ENCODE measurements around the gene POU3F3. TPM values are rescaled to one million over a fixed set of nuclear protein-coding genes. Genes with fewer than 3 reads are reported as not detected.

Gene POU3F3
- total RNA-seq, 1 donor from 2014 or later, result 0.35 TPM

DNA sequence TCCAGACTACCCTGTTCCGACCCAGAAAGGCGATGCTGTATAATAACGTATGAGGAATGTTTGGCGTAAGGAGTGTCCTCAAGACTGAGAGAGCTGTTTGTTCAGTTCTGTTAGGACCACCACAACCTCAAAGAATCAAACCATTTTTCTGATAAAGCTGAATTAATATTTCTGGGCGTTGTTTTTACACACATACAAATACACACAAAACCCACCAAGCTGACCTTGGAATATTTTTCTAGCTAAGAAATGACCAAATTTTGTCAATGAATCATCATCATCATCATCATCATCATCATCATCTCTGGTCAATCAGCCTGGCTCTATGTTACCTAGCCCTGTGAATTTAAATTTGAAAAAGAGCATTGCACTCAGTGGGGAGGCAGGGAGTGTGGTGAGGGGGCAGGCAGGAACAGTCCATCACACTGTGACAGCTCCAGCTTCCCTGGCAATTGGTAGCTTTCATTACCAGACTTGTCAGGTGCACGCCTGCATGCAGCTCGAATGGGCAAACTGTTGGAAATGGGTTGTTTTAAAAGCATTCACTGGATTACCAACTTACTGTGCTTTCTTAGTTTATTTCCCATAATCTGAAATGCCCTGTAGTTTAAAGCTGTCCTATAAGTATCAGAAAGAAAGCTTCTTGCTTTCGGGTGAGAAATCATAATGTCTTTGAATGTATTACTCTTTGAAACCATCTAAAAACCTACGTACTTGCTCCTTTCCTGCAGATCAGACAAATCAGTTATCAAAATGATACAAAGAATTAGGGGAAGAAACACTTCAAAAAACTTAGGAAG is 6.9 kb upstream of the POU3F3 start:
- DNase-seq (ENCODE audit: extremely low read depth, low read depth, low spot score), result no peak

GRCh38 chr2:104847586-104848160 is 6.2 kb upstream of the POU3F3 start:
- no peak for DNase-seq (ENCODE audit: extremely low read depth, low read depth, low spot score)

- no peak for DNase-seq (ENCODE audit: extremely low read depth, low read depth, low spot score)
These were observed 5.4 kb upstream of the POU3F3 start for GRCh38 chr2:104848526-104848925.

GRCh38 chr2:104849101-104849500 is 4.8 kb upstream of the POU3F3 start:
- DNase-seq (ENCODE audit: extremely low read depth, low read depth, low spot score), result no peak

- DNase-seq (ENCODE audit: extremely low read depth, low read depth, low spot score), result no peak
These were observed 4.2 kb upstream of the POU3F3 start for GRCh38 chr2:104849618-104850141.

GRCh38 chr2:104850361-104851290 is 3.3 kb upstream of the POU3F3 start:
- no peak for DNase-seq (ENCODE audit: extremely low read depth, low read depth, low spot score)

- no peak for DNase-seq (ENCODE audit: extremely low read depth, low read depth, low spot score)
These were observed 2.4 kb upstream of the POU3F3 start for GRCh38 chr2:104851291-104852089.

- no peak for DNase-seq (ENCODE audit: extremely low read depth, low read depth, low spot score)
These were observed 1.7 kb upstream of the POU3F3 start for GRCh38 chr2:104852090-104852666.

DNA sequence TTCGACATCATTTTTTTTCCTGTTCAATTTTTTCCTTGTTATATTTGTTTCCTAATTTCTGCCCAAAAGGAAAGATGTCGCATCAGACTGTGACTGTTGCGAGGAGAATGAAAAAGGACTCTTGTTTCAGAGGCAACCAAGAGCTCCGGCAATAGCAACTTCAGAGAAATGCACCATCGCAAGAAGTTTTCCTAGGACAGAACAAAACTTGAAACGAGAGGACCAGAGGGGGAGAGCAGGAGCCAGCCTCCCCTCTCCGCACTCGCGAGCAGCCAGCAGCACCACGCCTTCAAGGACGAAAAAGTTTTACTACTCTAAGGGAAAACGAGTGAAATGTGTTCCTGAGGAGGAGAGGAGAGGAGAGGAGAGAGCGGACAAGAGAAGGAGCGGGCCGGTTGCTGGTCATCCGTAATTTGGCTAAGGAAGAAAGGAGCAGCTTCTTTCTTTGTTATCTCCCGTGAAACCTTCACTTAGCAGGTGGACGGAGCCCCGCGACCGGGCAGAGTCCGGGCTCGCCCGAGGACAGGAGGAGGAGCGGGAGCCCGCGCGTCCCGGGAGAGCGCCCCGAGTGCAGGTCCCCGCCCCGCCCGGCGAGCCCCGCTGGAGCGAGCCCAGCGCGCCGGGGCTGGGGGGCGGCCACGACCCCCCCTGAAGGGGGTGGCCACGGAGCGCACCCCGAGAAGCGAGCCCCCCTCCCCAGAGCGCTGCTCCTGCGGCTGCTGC is 744 bp downstream of the POU3F3 start:
- DNase-seq (ENCODE audit: extremely low read depth, low read depth, low spot score), result no peak

DNA sequence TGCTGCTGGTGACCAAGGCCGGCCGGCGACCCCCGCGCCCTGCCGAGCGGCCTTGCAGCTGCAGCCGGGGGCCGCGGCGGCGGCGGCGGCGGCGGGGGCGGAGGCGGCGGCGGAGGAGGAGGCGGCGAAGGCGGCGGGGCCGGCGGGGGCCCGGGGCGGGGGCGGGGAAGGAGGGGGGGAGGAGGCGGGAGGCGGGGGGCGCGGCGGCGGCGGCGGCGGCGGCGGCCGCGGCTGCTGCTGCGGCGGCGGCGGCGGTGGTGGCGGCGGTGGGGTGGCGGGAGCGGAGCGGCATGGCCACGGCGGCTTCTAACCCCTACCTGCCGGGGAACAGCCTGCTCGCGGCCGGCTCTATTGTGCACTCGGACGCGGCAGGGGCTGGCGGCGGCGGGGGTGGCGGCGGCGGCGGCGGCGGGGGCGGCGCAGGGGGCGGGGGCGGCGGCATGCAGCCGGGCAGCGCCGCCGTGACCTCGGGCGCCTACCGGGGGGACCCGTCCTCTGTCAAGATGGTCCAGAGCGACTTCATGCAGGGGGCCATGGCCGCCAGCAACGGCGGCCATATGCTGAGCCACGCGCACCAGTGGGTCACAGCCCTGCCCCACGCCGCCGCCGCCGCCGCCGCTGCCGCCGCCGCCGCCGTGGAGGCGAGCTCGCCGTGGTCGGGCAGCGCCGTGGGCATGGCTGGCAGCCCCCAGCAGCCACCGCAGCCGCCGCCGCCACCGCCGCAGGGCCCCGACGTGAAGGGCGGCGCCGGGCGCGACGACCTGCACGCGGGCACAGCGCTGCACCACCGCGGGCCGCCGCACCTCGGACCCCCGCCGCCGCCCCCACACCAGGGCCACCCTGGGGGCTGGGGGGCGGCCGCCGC is 1.5 kb downstream of the POU3F3 start:
- DNase-seq (ENCODE audit: extremely low read depth, low read depth, low spot score), result no peak

DNA sequence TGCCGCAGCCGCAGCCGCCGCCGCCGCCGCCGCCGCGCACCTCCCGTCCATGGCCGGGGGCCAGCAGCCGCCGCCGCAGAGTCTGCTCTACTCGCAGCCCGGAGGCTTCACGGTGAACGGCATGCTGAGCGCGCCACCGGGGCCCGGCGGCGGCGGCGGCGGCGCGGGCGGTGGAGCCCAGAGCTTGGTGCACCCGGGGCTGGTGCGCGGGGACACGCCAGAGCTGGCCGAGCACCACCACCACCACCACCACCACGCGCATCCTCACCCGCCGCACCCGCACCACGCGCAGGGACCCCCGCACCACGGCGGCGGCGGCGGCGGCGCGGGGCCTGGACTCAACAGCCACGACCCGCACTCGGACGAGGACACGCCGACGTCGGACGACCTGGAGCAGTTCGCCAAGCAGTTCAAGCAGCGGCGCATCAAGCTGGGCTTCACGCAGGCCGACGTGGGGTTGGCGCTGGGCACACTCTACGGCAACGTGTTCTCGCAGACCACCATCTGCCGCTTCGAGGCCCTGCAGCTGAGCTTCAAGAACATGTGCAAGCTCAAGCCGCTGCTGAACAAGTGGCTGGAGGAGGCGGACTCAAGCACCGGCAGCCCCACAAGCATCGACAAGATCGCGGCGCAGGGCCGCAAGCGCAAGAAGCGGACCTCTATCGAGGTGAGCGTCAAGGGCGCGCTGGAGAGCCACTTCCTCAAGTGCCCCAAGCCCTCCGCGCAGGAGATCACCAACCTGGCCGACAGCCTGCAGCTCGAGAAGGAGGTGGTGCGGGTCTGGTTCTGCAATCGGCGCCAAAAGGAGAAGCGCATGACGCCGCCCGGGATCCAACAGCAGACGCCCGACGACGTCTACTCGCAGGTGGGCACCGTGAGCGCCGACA is 2.4 kb downstream of the POU3F3 start:
- DNase-seq (ENCODE audit: extremely low read depth, low read depth, low spot score), result no peak

DNA sequence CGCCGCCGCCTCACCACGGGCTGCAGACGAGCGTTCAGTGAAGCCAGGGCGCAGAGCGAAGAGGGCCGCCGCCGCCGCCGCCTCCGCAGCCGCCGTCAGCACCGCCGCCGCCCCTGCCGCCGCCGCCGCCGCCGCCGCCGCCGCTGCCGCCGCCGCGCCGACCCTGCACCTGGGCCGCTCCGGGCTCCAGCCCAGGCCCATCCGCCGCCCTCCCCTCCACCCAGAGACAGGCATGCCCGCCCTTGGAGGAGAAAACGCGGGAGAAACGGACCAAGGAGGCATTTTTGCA is 3.0 kb downstream of the POU3F3 start:
- no peak for DNase-seq (ENCODE audit: extremely low read depth, low read depth, low spot score)

DNA sequence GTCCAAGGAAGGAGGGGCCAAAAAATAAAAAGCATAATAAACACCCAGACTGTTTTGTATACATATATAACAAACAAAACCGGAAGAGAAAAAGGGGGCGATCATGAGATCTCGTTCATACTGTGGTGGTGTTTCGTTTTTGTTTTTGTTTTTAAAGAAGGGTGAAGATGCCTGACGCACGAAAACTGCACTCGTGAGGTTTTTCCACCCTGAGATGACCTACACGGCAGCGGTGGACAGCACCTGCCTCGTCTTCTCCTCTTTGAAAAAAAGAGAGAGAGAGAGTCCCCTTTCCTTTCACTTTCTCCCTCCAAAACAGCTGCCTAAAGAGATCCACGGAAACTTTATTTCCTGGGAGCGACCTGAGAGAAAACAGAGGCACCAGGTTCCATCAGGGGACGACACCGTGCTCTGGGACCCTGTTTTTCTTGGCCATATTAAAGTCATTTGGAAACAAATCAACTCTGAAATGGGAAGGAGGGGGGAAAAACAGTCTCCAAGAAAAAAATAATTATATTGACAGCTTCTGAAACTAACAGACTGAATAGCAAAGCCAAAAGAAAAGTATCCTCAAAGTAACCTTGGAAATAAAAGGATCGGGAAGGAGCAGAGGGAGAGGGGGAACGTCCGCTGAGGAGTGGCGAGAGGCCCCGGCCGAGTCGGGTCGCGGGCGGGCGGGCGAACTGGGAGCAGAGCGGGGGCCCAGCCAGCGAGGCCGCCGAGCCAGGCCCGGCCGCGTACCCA is 3.5 kb downstream of the POU3F3 start:
- DNase-seq (ENCODE audit: extremely low read depth, low read depth, low spot score), result no peak

DNA sequence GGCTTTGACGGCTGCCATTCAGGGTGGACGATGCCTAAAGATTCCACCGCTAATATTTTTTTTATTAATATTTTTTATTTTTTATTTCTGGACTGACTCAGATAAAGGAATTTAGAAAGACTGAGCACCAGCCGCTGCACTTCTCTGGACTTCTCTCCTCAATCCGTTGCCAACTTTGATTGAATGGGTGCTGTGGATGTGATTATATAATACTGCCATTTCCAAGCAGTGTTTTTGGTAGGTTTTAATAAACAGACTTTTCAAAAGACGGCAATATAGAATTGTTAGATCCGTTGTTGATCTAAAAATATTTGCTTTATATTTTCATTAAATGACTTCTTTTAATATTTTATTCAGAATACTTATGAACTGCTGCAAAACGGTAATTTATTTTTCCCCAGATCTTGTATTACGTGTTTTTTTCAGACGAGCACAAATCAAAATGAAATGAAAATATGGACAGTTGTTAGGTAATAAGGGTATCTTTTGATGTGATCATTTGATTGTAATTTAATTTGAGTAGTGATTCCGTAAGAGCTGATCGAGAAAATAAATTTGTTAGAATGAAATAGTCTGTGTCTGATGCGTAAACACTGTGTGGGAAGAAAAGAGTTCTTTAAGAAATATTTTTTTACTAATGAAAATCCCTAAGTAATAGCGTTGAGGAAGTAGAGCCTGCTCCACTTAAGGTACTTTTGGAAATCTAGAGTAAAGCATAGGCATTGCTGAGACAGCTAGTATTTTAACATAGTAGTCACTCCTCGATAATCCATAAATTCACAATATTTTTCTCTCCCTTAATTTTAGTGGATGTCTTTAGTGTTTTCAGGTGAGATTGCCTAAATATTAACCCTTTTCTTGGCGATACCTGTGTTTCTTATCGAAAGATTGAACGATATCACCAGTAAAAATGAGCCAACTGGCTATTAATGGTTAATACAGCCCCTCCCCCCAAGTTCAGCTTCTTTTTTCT is 4.4 kb downstream of the POU3F3 start:
- DNase-seq (ENCODE audit: extremely low read depth, low read depth, low spot score), result no peak

DNA sequence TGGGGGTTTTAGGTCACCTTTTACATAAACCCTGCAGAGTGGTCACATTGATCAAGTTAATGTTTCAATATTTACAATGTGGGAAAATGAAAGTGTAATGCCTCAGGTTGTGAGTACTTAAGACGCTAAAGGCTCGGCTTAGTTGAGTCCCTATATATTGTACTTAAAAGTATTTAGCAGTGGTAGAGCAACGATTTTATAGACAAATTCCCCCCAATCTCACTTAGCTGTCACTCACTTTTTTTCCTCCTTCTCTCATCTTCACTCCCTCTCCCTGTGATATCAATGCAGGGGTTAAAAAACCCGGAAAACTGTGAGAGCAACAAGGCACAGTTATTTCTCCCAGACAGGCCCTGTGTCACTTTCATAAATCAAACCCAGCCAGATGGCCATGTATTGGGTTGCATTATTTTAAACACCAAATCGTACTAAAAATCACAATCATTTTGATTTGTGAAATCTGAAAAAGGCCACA is 5.4 kb downstream of the POU3F3 start:
- DNase-seq (ENCODE audit: extremely low read depth, low read depth, low spot score), result no peak
